Measurements from ENCODE around the gene EXOG. TPM values are rescaled to one million over a fixed set of nuclear protein-coding genes. Genes with fewer than 3 reads are reported as not detected.

EXOG gene
- total and polyA plus RNA-seq, 2 of the 13 experiments (the other 11 are each of a cell fraction or from before 2014, with no cell fraction given) = 5.5 to 9.5 TPM

GRCh38 chr3:38496131-38496910, at the start of gene EXOG (continued):
- TF ChIP-seq PRPF4 (IDR thresholded peaks at IDR 0.05; ENCODE audit: low read depth, low read length, poor library complexity, severe bottlenecking) = no peak
- no peak for TF ChIP-seq STAT6 (CRISPR knock-in tag; IDR thresholded peaks at IDR 0.05; ENCODE audit: borderline replicate concordance)
- no peak for TF ChIP-seq ZNF460 (CRISPR knock-in tag; IDR thresholded peaks at IDR 0.05; ENCODE audit: borderline replicate concordance)
- peak; percentile 23; the same call in 1 of the 2 replicates for TF ChIP-seq NR2F2 (IDR thresholded peaks at IDR 0.05; ENCODE audit: borderline replicate concordance, low read depth)
- peak; percentile 34; the same call in 1 of the 2 replicates for TF ChIP-seq ZNF331 (CRISPR knock-in tag; IDR thresholded peaks at IDR 0.05)
- TF ChIP-seq MAF1 (CRISPR knock-in tag; IDR thresholded peaks at IDR 0.05; ENCODE audit: borderline replicate concordance) = 0 out of 2 replicates have a peak, but pooled peaks have one; percentile 55
- no peak for TF ChIP-seq SNAPC5 (CRISPR knock-in tag; IDR thresholded peaks at IDR 0.05; ENCODE audit: borderline replicate concordance)
- TF ChIP-seq ZNF788 (CRISPR knock-in tag; IDR thresholded peaks at IDR 0.05; ENCODE audit: borderline replicate concordance) = peak; percentile 56; the same call in 1 of the 2 replicates
- TF ChIP-seq BORCS8-MEF2B (CRISPR knock-in tag; IDR thresholded peaks at IDR 0.05) = peak; percentile 80; the same call in 1 of the 2 replicates
- peak; percentile 87; the same call in 1 of the 2 replicates for TF ChIP-seq ZNF501 (CRISPR knock-in tag; IDR thresholded peaks at IDR 0.05)
- TF ChIP-seq ZNF777 (CRISPR knock-in tag; IDR thresholded peaks at IDR 0.05) = peak; percentile 77; the same call in 1 of the 2 replicates
- TF ChIP-seq SP1 (IDR thresholded peaks at IDR 0.05) = no peak
- no peak for TF ChIP-seq SP1 (CRISPR knock-in tag; IDR thresholded peaks at IDR 0.05)
- TF ChIP-seq NR2F6 (IDR thresholded peaks at IDR 0.05) = no peak
- TF ChIP-seq NR2F6 (CRISPR knock-in tag; IDR thresholded peaks at IDR 0.05) = no peak
- TF ChIP-seq PBX2 (CRISPR knock-in tag; IDR thresholded peaks at IDR 0.05) = no peak
- TF ChIP-seq GABPA (IDR thresholded peaks at IDR 0.05; ENCODE audit: low read depth, low read length) = peak; percentile 13; the same call in 1 of the 2 replicates
- no peak for TF ChIP-seq GABPA (CRISPR knock-in tag; IDR thresholded peaks at IDR 0.05; ENCODE audit: low read depth)
- no peak for TF ChIP-seq ZNF414 (CRISPR knock-in tag; IDR thresholded peaks at IDR 0.05)
- no peak for TF ChIP-seq ZNF691 (CRISPR knock-in tag; IDR thresholded peaks at IDR 0.05; ENCODE audit: borderline replicate concordance, low read depth)
- TF ChIP-seq ZNF614 (CRISPR knock-in tag; IDR thresholded peaks at IDR 0.05; ENCODE audit: borderline replicate concordance) = peak; percentile 62; the same call in 1 of the 2 replicates
- peak; percentile 77; the same call in 1 of the 2 replicates for TF ChIP-seq CSRNP1 (CRISPR knock-in tag; IDR thresholded peaks at IDR 0.05)
- TF ChIP-seq GABPB1 (CRISPR knock-in tag; IDR thresholded peaks at IDR 0.05) = peak; percentile 83
